ENCODE measurements around the gene DDX47. TPM values are rescaled to one million over a fixed set of nuclear protein-coding genes. Genes with fewer than 3 reads are reported as not detected.
"Not testable (repeated sequence)": the region's sequence is repeated elsewhere in the genome, so short reads cannot be mapped to it uniquely, and the experiment has no call there.

Gene DDX47
- total RNA-seq, 1 experiment from 2014 or later = 60.5 TPM

DNA sequence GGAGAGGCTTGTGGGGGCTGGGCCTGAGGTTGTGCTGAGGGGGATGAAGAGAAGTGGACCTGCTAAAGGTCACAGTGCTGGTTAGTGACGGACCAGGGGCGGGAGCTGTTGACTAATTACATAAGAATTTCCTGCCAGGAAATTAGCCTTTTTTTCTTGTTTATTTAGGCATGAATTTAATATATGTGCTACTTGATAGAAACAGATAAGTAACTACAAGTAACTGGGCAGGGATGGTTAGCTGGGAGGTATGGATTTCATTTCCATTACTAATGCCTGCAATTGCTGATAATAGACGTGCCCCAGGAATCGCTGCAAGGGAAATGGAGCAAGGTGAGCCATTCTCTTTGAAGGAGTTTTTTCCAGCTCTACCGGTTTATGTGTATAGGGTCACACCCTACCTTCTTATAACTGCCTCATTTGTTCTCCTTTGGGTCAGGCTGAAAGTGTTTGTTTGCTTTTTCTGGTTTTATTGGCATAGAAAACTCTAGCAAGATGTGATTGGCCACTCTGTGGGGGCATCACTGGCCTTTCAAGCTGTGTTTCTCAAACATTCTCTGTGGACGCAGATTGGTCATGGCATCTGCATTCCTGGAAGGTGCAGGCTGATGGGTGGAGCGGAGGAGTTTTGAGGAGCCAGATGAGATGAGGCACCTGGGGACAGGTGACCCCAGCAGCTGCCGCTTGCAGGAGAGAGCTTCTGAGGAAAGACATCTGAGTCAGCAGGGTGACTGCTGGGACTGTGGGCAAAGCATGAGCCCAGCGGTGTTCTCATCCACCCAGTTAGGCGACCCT is 59.2 kb downstream of the DDX47 start:
- Mint-ChIP-seq H3K27ac (ENCODE audit: unreplicated experiment) (peak overlapping the region; percentile 99), H3K36me3 (ENCODE audit: insufficient read depth, unreplicated experiment) (peaks cover 43% of the 10 kb centered on the region), H3K27me3 (ENCODE audit: unreplicated experiment) (no peaks in the 10 kb centered on the region), H3K4me1 (ENCODE audit: low read depth, unreplicated experiment) (peaks cover 83% of the 10 kb centered on the region), H3K4me3 (ENCODE audit: low read depth, unreplicated experiment) (peak overlapping the region; percentile 43), H3K9me3 (ENCODE audit: low read depth, unreplicated experiment) (no peaks in the 10 kb centered on the region)
- DNase-seq = peak; percentile 91
- CTCF ChIA-PET = interaction anchor here (0.6 to 2.9 kb wide), 14 partner anchors 8 to 1152 kb away, joined by 3 to 21 read pairs (median 3); partner anchors contain the start of gene GPRC5A
- TF ChIP-seq CTCF (IDR thresholded peaks at IDR 0.05; ENCODE audit: unreplicated experiment) = no peak
- BruUV-seq (replicated peaks) = TSS peak; percentile 80
- intact Hi-C loops (cut with micrococcal nuclease; ENCODE audit: unreplicated experiment) = loop anchor here (1.0 to 5.0 kb wide), 4 partner anchors 11 to 70 kb away; partner anchors contain the start of gene GPRC5A

- no TSS peak for BruUV-seq (replicated peaks)
- no peak for DNase-seq
- H3K4me3 Mint-ChIP-seq (ENCODE audit: low read depth, unreplicated experiment) = peak overlapping the region; percentile 43
- CTCF ChIA-PET = interaction anchor here (0.6 to 2.9 kb wide), 11 partner anchors 8 to 1152 kb away, joined by 3 to 21 read pairs (median 4); partner anchors contain the start of gene GPRC5A
- H3K36me3 Mint-ChIP-seq (ENCODE audit: insufficient read depth, unreplicated experiment) = peaks cover 43% of the 10 kb centered on the region
- H3K9me3 Mint-ChIP-seq (ENCODE audit: low read depth, unreplicated experiment) = no peaks in the 10 kb centered on the region
- no peak for TF ChIP-seq CTCF (IDR thresholded peaks at IDR 0.05; ENCODE audit: unreplicated experiment)
- H3K27ac Mint-ChIP-seq (ENCODE audit: unreplicated experiment) = peak overlapping the region; percentile 99
- H3K4me1 Mint-ChIP-seq (ENCODE audit: low read depth, unreplicated experiment) = peaks cover 87% of the 10 kb centered on the region
- intact Hi-C loops (cut with micrococcal nuclease; ENCODE audit: unreplicated experiment) = loop anchor here (1.0 to 5.0 kb wide), 4 partner anchors 10 to 71 kb away; partner anchors contain the start of gene GPRC5A
- H3K27me3 Mint-ChIP-seq (ENCODE audit: unreplicated experiment) = no peaks in the 10 kb centered on the region
Observed at GRCh38 chr12:12872934-12873275, 59.8 kb downstream of the DDX47 start.

GRCh38 chr12:12874029-12874428 is 60.9 kb downstream of the DDX47 start:
- intact Hi-C loops (cut with micrococcal nuclease; ENCODE audit: unreplicated experiment) = loop anchor here (5.0 kb wide), 1 partner anchor 72 kb away; no protein-coding TSS in a partner anchor
- BruUV-seq (replicated peaks) = no TSS peak
- DNase-seq = no peak
- Mint-ChIP-seq H3K4me1 (ENCODE audit: low read depth, unreplicated experiment) (peaks cover 87% of the 10 kb centered on the region), H3K36me3 (ENCODE audit: insufficient read depth, unreplicated experiment) (peaks cover 38% of the 10 kb centered on the region), H3K4me3 (ENCODE audit: low read depth, unreplicated experiment) (no peak overlapping the region), H3K9me3 (ENCODE audit: low read depth, unreplicated experiment) (no peaks in the 10 kb centered on the region), H3K27ac (ENCODE audit: unreplicated experiment) (peak overlapping the region; percentile 99), H3K27me3 (ENCODE audit: unreplicated experiment) (no peaks in the 10 kb centered on the region)
- no peak for TF ChIP-seq CTCF (IDR thresholded peaks at IDR 0.05; ENCODE audit: unreplicated experiment)
- CTCF ChIA-PET = interaction anchor here (1.3 to 2.9 kb wide), 2 partner anchors 17 to 37 kb away, joined by 5 to 21 read pairs; partner anchors contain the start of gene GPRC5A

GRCh38 chr12:12875301-12875700 is 62.2 kb downstream of the DDX47 start:
- H3K27me3 Mint-ChIP-seq (ENCODE audit: unreplicated experiment); H3K9me3 Mint-ChIP-seq (ENCODE audit: low read depth, unreplicated experiment); DNase-seq; H3K4me3 Mint-ChIP-seq (ENCODE audit: low read depth, unreplicated experiment); intact Hi-C loops (cut with micrococcal nuclease; ENCODE audit: unreplicated experiment); BruUV-seq (replicated peaks): not testable (repeated sequence)
- Mint-ChIP-seq H3K27ac (ENCODE audit: unreplicated experiment) (peak overlapping the region; percentile 99), H3K4me1 (ENCODE audit: low read depth, unreplicated experiment) (peaks cover 96% of the 10 kb centered on the region), H3K36me3 (ENCODE audit: insufficient read depth, unreplicated experiment) (peaks cover 48% of the 10 kb centered on the region)
- CTCF ChIA-PET = interaction anchor here (0.7 kb wide), 1 partner anchor 381 kb away, joined by 5 read pairs; no protein-coding TSS in a partner anchor

Data from Calu3 (cell line).